Dendritic cell treated with granulocyte-macrophage colony-stimulating factor and Interleukin-4, amounts not matched to agents 40 ng/mL and 50 ng/mL, for 4 days (primary cell): ENCODE results near the gene TBX3.

Experiments
- H3K27ac Mint-ChIP-seq: one replicate; pipeline ENCODE4 v1.8.0; 2022; ENCODE audit warnings: mild to moderate bottlenecking, mixed read lengths
- H3K27me3 Mint-ChIP-seq: one replicate; pipeline ENCODE4 v1.8.0; 2022; ENCODE audit warnings: mild to moderate bottlenecking, mixed read lengths
- H3K36me3 Mint-ChIP-seq: one replicate; pipeline ENCODE4 v1.8.0; 2022; ENCODE audit warnings: low read depth, mixed read lengths
- H3K4me1 Mint-ChIP-seq: one replicate; pipeline ENCODE4 v1.8.0; 2022; ENCODE audit warnings: low read depth, mixed read lengths
- H3K4me3 Mint-ChIP-seq: one replicate; pipeline ENCODE4 v1.8.0; 2022; ENCODE audit warnings: mild to moderate bottlenecking, moderate library complexity, mixed read lengths
- H3K9me3 Mint-ChIP-seq: one replicate; pipeline ENCODE4 v1.8.0; 2022; ENCODE audit warnings: mixed read lengths
- intact Hi-C: fragments of 100-400 bp; cut with micrococcal nuclease; formaldehyde crosslinking; loops from one replicate; pipeline ENCODE4 v1.15.0; 2022

The TBX3 gene

DNA sequence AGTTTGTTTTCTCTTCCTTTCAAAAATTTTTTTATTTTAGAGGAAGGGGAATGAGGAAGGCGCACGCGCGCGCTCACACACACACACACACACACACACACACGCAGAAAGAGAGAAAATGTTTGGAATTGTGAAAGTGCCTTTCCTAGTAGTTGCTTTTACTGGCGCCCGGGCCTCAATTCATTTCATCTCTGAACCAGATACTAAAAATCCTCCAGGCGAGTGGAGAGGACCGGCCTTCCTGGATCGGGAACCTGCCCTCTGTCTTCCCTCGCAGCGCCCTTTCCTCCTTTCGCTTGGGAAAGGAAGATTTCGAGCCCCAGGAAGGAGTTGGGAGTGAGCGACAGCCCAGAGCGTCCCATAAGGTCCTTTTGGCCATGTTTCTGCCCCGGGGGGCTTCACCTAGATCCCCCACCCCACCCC, 7.8 kb upstream of the TBX3 start:
- H3K9me3 Mint-ChIP-seq = no peaks in the 10 kb centered on the region
- intact Hi-C loops = no loop called here
- H3K27me3 Mint-ChIP-seq = peaks cover 96% of the 10 kb centered on the region
- peaks cover 3% of the 10 kb centered on the region for H3K4me1 Mint-ChIP-seq
- H3K27ac Mint-ChIP-seq = no peak overlapping the region
- no peak overlapping the region for H3K4me3 Mint-ChIP-seq
- H3K36me3 Mint-ChIP-seq = no peaks in the 10 kb centered on the region

DNA sequence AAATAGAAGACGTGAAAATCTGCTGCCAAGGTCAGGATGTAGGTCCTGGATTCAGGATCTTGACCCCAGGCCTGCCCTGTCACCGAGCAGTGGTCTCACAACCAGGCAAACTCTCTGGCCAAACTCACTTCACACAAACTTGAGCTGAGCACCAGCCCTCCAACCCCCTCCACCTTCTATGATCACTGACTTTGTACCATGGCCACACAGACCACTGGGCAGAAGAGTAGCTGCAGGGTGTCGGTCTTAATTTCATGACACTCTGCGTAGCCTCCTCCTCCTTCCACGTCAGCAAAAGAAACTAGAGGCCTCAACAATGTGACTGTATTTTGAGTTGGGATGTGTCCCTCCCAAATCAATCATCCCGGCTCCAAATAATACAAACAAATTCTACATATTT, 7.2 kb upstream of the TBX3 start:
- H3K4me1 Mint-ChIP-seq = peaks cover 7% of the 10 kb centered on the region
- no peaks in the 10 kb centered on the region for H3K36me3 Mint-ChIP-seq
- H3K4me3 Mint-ChIP-seq = no peak overlapping the region
- intact Hi-C loops = no loop called here
- H3K9me3 Mint-ChIP-seq = no peaks in the 10 kb centered on the region
- peaks cover 96% of the 10 kb centered on the region for H3K27me3 Mint-ChIP-seq
- H3K27ac Mint-ChIP-seq = no peak overlapping the region

DNA sequence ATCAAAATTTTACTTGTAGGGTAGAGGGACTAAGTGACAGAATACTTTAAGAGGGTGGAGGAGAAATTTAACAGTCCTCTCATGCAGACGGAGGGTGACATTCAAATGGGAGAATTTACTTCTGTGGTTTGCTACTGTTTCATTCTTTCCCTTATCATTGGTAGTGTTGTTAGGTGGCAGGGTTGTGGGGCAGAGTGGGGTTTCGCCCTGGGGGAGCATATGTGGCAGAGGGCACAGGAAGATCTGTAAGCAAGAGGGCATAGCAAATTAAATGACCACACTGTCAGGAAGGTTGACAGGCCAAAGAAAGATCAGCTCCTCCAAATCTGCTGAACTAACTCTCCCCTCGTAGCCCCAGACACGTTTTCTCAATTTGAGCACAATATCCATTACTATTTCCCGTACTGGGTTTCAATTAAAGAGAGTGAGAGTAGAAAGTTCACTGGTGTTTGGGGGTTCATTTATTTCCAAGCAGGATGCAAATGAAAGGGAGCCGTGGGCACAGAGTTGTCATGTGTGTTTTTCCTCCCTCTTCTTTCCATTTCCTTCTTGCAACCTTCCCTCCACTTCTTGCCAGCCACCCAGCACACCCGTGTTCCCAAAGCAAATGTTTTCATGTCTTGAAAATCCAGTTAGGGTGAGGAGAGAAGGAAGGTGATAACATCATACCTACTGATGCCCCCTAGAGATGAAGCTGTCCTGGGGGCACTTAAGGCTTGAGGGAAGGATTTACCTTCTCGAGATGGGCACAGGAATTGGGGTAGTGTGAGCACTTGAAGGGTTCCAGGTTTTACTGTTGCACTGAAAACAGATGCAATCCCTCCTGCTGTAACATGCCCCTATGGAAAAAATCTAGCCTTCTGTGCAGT, 6.5 kb upstream of the TBX3 start:
- Mint-ChIP-seq H3K36me3 (no peaks in the 10 kb centered on the region), H3K27me3 (peaks cover 97% of the 10 kb centered on the region), H3K4me3 (no peak overlapping the region), H3K27ac (no peak overlapping the region), H3K9me3 (no peaks in the 10 kb centered on the region), H3K4me1 (peaks cover 7% of the 10 kb centered on the region)
- intact Hi-C loops = no loop called here

DNA sequence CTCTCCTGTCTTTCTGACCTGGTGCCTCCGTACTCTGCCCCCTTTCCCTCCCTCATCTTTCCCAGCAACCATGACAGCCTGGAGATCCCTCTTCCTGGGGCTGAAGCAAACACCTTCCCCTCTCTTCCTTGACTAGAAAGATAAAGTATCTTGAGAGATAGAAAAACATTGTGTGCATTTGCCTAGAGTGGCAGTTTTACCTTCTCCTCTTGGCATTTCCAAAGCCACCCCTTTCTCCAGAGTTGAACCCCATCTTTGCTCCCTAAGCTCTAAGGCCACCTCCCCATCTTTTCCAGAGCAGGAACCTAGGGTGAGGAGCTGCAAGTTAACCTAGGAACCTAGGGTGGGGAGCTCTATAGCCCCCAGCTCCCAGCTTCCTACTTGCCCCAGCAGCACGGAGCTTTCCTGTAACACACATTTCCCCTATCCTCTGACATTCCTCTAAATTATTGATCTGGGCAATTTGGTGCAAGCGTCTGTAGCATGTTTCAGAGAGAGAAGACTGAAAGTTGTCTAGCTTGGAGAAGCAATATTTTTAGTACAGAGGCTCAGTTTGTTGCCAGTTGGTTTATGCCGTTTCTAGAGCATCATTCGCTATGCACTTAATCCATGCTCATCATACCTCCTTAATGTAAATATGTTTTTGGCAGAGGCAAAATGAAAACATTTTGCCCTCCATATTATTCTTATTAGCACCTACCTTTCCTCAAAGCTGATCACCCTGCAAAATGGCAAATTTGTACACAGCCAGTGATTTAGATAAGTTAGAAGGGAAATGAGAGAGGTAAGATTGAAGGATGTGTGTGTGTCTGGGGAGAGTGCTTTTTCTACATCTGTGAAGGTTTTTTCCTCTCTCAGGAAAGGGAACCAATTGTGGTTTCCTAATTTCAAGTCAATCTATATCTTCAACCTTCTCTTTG, 5.4 kb upstream of the TBX3 start:
- Mint-ChIP-seq H3K27me3 (peaks cover 97% of the 10 kb centered on the region), H3K4me1 (peaks cover 9% of the 10 kb centered on the region), H3K9me3 (no peaks in the 10 kb centered on the region), H3K36me3 (no peaks in the 10 kb centered on the region), H3K27ac (no peak overlapping the region), H3K4me3 (no peak overlapping the region)
- intact Hi-C loops = no loop called here

DNA sequence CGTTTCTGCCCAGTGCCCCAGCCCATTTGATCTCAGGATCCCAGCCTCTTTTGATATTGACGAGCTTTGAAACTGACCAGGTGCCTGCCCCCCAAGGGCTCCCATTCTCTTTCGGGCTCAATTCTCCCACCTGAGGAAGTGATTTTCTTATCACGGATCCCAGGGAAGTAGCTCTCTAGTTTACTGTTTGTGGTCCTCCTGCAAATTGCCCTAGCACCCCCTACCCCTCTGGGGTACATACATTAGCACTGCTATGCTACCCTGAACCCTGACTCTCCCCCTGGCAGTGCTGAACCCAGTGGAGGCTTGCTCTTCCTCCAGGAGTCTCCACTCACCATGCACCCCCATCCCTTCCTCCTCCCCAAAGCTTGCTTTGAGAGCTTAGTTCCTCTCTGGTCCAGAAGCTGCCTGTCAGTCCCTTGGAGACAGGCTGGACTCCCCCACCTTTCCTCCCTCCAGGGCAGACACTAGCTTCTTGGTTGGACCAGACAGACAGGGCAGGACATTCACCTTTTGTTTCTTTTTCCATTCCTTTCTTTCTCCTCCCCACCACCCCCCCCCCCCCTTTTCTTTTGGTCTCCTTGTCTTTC, 4.4 kb upstream of the TBX3 start:
- Mint-ChIP-seq H3K36me3 (no peaks in the 10 kb centered on the region), H3K4me1 (peaks cover 19% of the 10 kb centered on the region), H3K9me3 (no peaks in the 10 kb centered on the region), H3K27me3 (peaks cover 97% of the 10 kb centered on the region), H3K27ac (no peak overlapping the region), H3K4me3 (no peak overlapping the region)
- intact Hi-C loops = no loop called here

DNA sequence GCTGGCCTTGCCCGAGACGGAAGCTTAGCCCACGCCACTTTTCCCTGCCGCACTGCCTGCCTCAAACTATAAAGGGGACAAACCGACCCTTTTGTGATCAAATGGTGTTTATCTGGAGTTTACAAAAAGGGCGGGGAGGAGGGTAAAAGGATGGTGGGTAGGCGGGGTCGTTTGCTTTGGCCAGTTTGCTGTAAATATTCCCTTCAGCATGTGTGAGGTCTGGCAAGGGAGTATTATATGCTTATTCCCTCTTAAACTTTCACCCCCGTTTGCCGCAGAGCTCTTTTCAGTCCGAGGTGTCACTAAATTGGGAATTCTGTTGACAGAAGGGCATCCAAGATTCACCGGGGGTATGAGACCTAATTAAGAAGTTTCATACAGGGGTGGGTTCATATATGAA, 3.8 kb upstream of the TBX3 start:
- H3K27ac Mint-ChIP-seq = no peak overlapping the region
- H3K4me3 Mint-ChIP-seq = no peak overlapping the region
- intact Hi-C loops = no loop called here
- H3K36me3 Mint-ChIP-seq = no peaks in the 10 kb centered on the region
- H3K9me3 Mint-ChIP-seq = no peaks in the 10 kb centered on the region
- peaks cover 24% of the 10 kb centered on the region for H3K4me1 Mint-ChIP-seq
- peaks cover 97% of the 10 kb centered on the region for H3K27me3 Mint-ChIP-seq

DNA sequence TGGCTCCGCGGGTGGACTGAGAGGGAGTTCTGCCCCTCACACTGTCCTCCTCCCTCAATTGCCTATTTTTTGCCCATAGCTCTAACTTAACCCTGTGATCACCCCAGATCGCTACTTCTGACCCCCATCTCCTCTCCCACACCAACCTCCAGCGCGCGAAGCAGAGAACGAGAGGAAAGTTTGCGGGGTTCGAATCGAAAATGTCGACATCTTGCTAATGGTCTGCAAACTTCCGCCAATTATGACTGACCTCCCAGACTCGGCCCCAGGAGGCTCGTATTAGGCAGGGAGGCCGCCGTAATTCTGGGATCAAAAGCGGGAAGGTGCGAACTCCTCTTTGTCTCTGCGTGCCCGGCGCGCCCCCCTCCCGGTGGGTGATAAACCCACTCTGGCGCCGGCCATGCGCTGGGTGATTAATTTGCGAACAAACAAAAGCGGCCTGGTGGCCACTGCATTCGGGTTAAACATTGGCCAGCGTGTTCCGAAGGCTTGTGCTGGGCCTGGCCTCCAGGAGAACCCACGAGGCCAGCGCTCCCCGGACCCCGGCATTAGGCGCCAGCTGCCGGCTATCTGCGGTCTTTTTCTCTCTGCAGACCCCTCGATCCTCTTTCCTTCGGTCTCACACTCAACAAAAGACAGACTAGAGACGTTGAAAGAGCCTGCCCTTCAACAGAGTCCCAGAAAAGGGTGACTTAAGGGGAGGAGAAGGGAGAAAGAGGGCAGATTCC, 3.0 kb upstream of the TBX3 start:
- H3K9me3 Mint-ChIP-seq = no peaks in the 10 kb centered on the region
- H3K27ac Mint-ChIP-seq = no peak overlapping the region
- H3K4me3 Mint-ChIP-seq = no peak overlapping the region
- peaks cover 24% of the 10 kb centered on the region for H3K4me1 Mint-ChIP-seq
- intact Hi-C loops = no loop called here
- no peaks in the 10 kb centered on the region for H3K36me3 Mint-ChIP-seq
- H3K27me3 Mint-ChIP-seq = peaks cover 99% of the 10 kb centered on the region

DNA sequence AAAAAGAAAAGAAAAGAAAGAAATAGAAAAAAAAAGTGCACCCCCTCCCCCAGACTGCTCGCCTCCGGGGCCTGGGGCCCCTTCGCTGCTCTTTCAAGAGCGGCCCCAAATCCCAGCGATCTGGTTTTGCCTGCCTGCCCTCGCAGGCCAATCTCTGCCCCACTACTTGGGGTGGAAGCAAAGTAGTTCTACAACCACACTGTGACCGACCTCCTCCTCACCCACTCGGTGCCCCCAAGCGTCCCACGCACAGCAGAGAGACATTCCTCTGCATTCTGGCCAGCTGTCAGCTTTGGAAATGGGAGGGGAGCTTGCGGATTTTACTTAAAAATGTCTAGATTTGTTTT, 2.4 kb upstream of the TBX3 start:
- peaks cover 24% of the 10 kb centered on the region for H3K4me1 Mint-ChIP-seq
- no peak overlapping the region for H3K4me3 Mint-ChIP-seq
- no peak overlapping the region for H3K27ac Mint-ChIP-seq
- H3K9me3 Mint-ChIP-seq = no peaks in the 10 kb centered on the region
- intact Hi-C loops = no loop called here
- no peaks in the 10 kb centered on the region for H3K36me3 Mint-ChIP-seq
- peaks cover 99% of the 10 kb centered on the region for H3K27me3 Mint-ChIP-seq

DNA sequence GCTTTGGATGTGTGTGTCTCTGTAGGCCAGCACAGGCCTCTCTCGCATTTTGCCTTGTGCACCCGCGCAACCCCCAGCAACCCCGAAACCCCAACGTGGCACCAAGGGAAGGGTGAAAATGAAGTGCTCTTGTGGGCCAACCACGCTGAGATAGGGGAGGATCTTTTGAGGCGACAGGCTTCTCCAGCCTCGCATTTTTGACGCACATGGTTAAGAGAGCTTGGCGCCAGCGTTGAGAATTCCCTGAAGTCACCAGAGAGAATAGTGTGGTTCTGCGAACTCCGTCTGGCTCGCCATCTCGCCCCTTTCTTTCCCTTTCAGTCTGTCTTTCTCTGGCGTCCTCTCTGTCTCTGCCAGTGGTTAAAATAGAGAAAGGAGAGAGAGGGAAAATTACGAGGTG, 1.9 kb upstream of the TBX3 start:
- Mint-ChIP-seq H3K27ac (no peak overlapping the region), H3K36me3 (no peaks in the 10 kb centered on the region), H3K27me3 (peaks cover 98% of the 10 kb centered on the region), H3K4me3 (no peak overlapping the region), H3K4me1 (peaks cover 24% of the 10 kb centered on the region), H3K9me3 (no peaks in the 10 kb centered on the region)
- intact Hi-C loops = no loop called here

DNA sequence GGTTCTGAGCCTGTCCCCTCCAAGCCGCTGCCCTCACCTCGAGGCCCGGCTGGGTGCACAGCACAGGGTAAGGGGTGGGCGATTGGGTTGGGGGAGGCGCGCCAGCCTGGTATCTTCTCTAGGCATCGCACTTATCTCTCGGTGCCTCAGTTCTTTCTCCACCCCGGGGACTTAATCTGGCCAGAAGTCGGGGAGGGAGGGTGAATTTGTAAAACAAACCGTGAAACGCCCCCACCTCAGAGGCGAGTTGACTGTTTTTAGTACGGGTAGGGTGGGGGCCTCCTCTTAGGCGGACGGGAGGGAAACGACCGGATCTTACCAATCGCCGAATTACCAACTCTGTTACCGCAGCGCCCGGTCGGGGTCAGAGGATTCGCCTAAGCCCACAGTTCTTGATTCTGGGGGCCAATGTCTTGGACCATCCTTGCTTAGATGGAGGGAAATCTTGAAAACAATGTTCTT, 1.4 kb upstream of the TBX3 start:
- no peaks in the 10 kb centered on the region for H3K9me3 Mint-ChIP-seq
- intact Hi-C loops = no loop called here
- peaks cover 24% of the 10 kb centered on the region for H3K4me1 Mint-ChIP-seq
- no peaks in the 10 kb centered on the region for H3K36me3 Mint-ChIP-seq
- no peak overlapping the region for H3K4me3 Mint-ChIP-seq
- peaks cover 98% of the 10 kb centered on the region for H3K27me3 Mint-ChIP-seq
- no peak overlapping the region for H3K27ac Mint-ChIP-seq

DNA sequence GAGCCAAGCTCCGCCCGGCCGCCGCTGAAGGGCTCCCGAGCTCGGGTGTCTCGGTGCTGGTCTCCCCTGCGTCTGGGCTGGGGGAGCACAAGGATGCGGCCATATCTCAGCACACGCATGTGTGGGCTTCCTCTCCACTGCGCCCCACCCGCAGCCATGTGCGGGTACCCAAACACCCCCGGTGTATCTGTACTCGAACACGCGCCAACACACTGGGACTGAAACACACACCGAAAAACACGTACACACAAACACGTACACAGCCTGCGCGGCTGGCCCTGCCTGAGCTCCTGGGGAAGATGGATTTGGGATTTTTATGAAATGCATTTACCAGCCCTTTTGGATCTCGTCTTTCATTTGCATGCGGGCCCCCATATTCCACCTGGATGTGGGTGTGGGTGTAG, 897 bp upstream of the TBX3 start:
- peak overlapping the region; percentile 35 for H3K4me3 Mint-ChIP-seq
- no peaks in the 10 kb centered on the region for H3K9me3 Mint-ChIP-seq
- intact Hi-C loops = no loop called here
- H3K4me1 Mint-ChIP-seq = peaks cover 24% of the 10 kb centered on the region
- H3K27me3 Mint-ChIP-seq = peaks cover 98% of the 10 kb centered on the region
- H3K27ac Mint-ChIP-seq = no peak overlapping the region
- H3K36me3 Mint-ChIP-seq = no peaks in the 10 kb centered on the region

DNA sequence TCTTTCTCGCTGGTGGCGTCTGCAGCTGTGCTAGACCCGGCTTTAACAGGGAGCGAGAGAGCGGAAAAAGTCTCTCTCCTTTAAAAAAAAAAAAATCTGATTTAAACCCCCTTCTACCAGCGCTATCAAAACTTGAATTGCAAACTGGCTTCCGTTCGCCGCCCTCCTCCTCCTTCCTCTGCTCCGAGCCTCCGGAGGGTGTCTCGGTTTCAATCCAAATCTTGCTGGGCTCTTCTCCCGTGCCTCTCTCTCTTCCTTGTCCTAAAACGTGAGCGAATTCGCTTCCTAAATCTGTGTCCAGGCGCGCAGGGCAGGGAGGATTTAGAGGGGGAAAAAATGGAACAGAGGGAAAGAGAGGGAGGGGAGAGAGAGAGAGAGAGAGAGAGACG, 272 bp downstream of the TBX3 start:
- intact Hi-C loops = no loop called here
- Mint-ChIP-seq H3K9me3 (no peaks in the 10 kb centered on the region), H3K27ac (no peak overlapping the region)

DNA sequence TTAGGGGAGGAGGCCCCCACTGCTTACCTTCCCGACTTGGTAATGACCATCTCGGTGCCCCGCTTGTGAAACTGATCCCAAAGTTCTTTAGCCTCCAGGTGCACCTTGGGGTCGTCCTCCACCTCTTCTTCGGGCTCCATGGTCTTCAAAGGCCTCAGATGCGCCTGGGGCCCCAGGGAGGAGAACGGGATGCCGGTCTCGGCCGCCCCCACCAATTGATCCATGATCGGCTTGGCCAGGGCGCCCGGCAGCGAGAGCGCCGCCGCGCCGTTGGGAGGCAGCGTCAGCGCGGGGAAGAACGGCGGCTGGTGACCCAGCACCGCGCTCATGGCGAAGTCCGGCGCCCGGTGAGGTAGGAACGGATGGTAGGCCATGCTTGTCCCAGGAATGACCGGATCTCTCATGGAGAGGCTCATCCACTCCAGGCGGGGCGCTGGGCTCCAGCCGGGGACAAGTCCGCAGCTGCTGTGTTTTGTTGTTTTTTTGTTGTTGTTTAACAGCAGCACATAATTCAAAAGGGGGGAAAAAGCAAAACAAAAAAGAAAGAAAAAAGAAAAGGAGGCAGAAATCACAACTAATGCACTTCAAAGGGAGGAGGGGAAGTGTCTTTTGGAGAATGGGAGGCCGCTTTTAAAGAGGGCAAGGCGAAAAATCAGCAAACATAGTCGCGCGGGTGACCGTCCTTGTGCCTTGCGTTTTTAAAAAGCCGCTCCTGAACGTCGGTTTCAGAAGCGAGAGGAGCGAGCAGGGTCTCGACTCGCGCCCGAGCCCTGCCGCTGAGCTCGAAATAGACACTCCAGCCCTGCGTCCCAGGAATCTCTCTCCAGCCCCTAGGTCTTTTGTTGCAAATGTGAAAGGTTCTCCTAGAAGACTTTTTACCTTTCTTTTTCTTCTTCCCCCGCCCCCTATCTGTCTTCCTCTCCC, 928 bp downstream of the TBX3 start:
- peak overlapping the region; percentile 71 for H3K4me3 Mint-ChIP-seq
- H3K36me3 Mint-ChIP-seq = no peaks in the 10 kb centered on the region
- intact Hi-C loops = no loop called here
- H3K9me3 Mint-ChIP-seq = no peaks in the 10 kb centered on the region
- peaks cover 98% of the 10 kb centered on the region for H3K27me3 Mint-ChIP-seq
- H3K4me1 Mint-ChIP-seq = peaks cover 24% of the 10 kb centered on the region
- no peak overlapping the region for H3K27ac Mint-ChIP-seq

More for the DNA sequence above, 272 bp downstream of the TBX3 start:
- H3K27me3 Mint-ChIP-seq = peaks cover 98% of the 10 kb centered on the region
- peak overlapping the region; percentile 71 for H3K4me3 Mint-ChIP-seq
- H3K36me3 Mint-ChIP-seq = no peaks in the 10 kb centered on the region
- H3K4me1 Mint-ChIP-seq = peaks cover 24% of the 10 kb centered on the region
